HFFc6 (cell line): Measurements from ENCODE around the gene SFSWAP. TPM values are rescaled to one million over a fixed set of nuclear protein-coding genes. Genes with fewer than 3 reads are reported as not detected.
"Not testable (repeated sequence)": the region's sequence is repeated elsewhere in the genome, so short reads cannot be mapped to it uniquely, and the experiment has no call there.

Experiments used
- DNase-seq: peaks from one replicate; pipeline ENCODE4 v3.0.0-alpha.2; 2018
- H3K27ac Mint-ChIP-seq: 2 replicates; pipeline ENCODE4 v1.8.0; 2020; ENCODE audit warnings: mild to moderate bottlenecking, mixed read lengths
- H3K27me3 Mint-ChIP-seq: 2 replicates; pipeline ENCODE4 v1.8.0; 2021; ENCODE audit warnings: mild to moderate bottlenecking, moderate library complexity, mixed read lengths; ENCODE audit not compliant: insufficient read depth
- H3K36me3 Mint-ChIP-seq: 2 replicates; pipeline ENCODE4 v1.8.0; 2021; ENCODE audit warnings: low read depth, mixed read lengths
- H3K4me1 Mint-ChIP-seq: 2 replicates; pipeline ENCODE4 v1.8.0; 2020; ENCODE audit warnings: low read depth, mixed read lengths
- H3K4me3 Mint-ChIP-seq: 2 replicates; pipeline ENCODE4 v1.8.0; 2020; ENCODE audit warnings: mild to moderate bottlenecking, moderate library complexity, mixed read lengths
- H3K9me3 Mint-ChIP-seq: 2 replicates; pipeline ENCODE4 v1.8.0; 2020; ENCODE audit warnings: mild to moderate bottlenecking, mixed read lengths
- CTCF ChIP-seq: fragments of 200-600 bp; sonication (generic); IDR thresholded peaks from 2 replicates; pipeline ENCODE4 v1.5.0; 2021; ENCODE audit warnings: antibody characterized with exemption, mild to moderate bottlenecking
- long read RNA-seq: library from polyadenylated mRNA; unstranded; transcript quantifications from one replicate; pipeline ENCODE4 v2.0.0, GENCODE V29; 2019
- total RNA-seq, 6 experiments: library from RNA; stranded (reverse); fragmentation: NEBNext Ultra II Directional; extraction: Animal tissue kit (Norgen Biotek cat#: 25700); gene quantifications; 2 replicates in 1 of 6; 3 replicates in 5 of 6; pipeline ENCODE4 v1.2.3, GENCODE V29; 2021

Gene SFSWAP
- total RNA-seq: 10 to 100 TPM; 23.9 to 32.4 (median 28.8) TPM
- long read RNA-seq, partial matches to known transcripts: 8 of 13 reads
- long read RNA-seq, other reads (novel, unspliced or antisense): 4 of 13 reads

- Mint-ChIP-seq H3K9me3 (no peaks in the 10 kb centered on the region), H3K4me1 (peaks cover 31% of the 10 kb centered on the region), H3K4me3 (peak within 1 kb of the TSS; percentile 94), H3K36me3 (peaks cover 21% of the 10 kb centered on the region; the same call in 1 of the 2 replicates), H3K27ac (peak within 1 kb of the TSS; percentile 99), H3K27me3 (peaks cover 6% of the 10 kb centered on the region)
- DNase-seq: peak; percentile 61
- TF ChIP-seq CTCF: 0 out of 2 replicates have a peak, but pooled peaks have one; percentile 1
Measured at GRCh38 chr12:131710464-131711457, at the start of gene SFSWAP. TSS of gene SFSWAP (plus strand) at chr12:131711090. CDS start at chr12:131711230, 140 bp downstream.

GRCh38 chr12:131661170-131661985 lies 49.5 kb upstream of the SFSWAP start:
- not testable (repeated sequence) for H3K27ac Mint-ChIP-seq, H3K36me3 Mint-ChIP-seq, H3K4me3 Mint-ChIP-seq, H3K4me1 Mint-ChIP-seq, DNase-seq, H3K9me3 Mint-ChIP-seq, H3K27me3 Mint-ChIP-seq

GRCh38 chr12:131661986-131662288 lies 49.0 kb upstream of the SFSWAP start:
- H3K4me1 Mint-ChIP-seq, H3K4me3 Mint-ChIP-seq, DNase-seq, H3K36me3 Mint-ChIP-seq, H3K9me3 Mint-ChIP-seq, H3K27ac Mint-ChIP-seq, H3K27me3 Mint-ChIP-seq: not testable (repeated sequence)

- H3K27ac Mint-ChIP-seq, H3K27me3 Mint-ChIP-seq, H3K4me3 Mint-ChIP-seq, H3K9me3 Mint-ChIP-seq, DNase-seq, H3K36me3 Mint-ChIP-seq, H3K4me1 Mint-ChIP-seq: not testable (repeated sequence)
Measured at GRCh38 chr12:131662346-131662745, 48.5 kb upstream of the SFSWAP start.

- H3K27ac Mint-ChIP-seq, H3K4me3 Mint-ChIP-seq, H3K9me3 Mint-ChIP-seq, H3K27me3 Mint-ChIP-seq, H3K36me3 Mint-ChIP-seq, H3K4me1 Mint-ChIP-seq, DNase-seq: not testable (repeated sequence)
Measured at GRCh38 chr12:131665666-131666065, 45.2 kb upstream of the SFSWAP start.

GRCh38 chr12:131666486-131666885 lies 44.4 kb upstream of the SFSWAP start:
- H3K4me1 Mint-ChIP-seq, H3K27ac Mint-ChIP-seq, H3K27me3 Mint-ChIP-seq, H3K4me3 Mint-ChIP-seq, DNase-seq, H3K9me3 Mint-ChIP-seq, H3K36me3 Mint-ChIP-seq: not testable (repeated sequence)

GRCh38 chr12:131666978-131667601 lies 43.8 kb upstream of the SFSWAP start:
- H3K9me3 Mint-ChIP-seq, DNase-seq, H3K27me3 Mint-ChIP-seq, H3K4me3 Mint-ChIP-seq, H3K27ac Mint-ChIP-seq, H3K4me1 Mint-ChIP-seq, H3K36me3 Mint-ChIP-seq: not testable (repeated sequence)

- DNase-seq: no peak
- TF ChIP-seq CTCF: no peak
- H3K9me3 Mint-ChIP-seq: no peaks in the 10 kb centered on the region; the same call in 1 of the 2 replicates
- no peaks in the 10 kb centered on the region for H3K36me3 Mint-ChIP-seq
- peaks cover 11% of the 10 kb centered on the region for H3K27me3 Mint-ChIP-seq
- H3K4me1 Mint-ChIP-seq: no peaks in the 10 kb centered on the region
- no peak overlapping the region for H3K4me3 Mint-ChIP-seq
- H3K27ac Mint-ChIP-seq: no peak overlapping the region
Measured at GRCh38 chr12:131671276-131671675, 39.6 kb upstream of the SFSWAP start.
